Thymus (tissue), 14 donors: ENCODE data around the gene CNST. TPM values are rescaled to one million over a fixed set of nuclear protein-coding genes. Genes with fewer than 3 reads are reported as not detected.
A peak's percentile ranks its signal among the peaks of the same experiment; 100 is the strongest.

Experiments used
- DNase-seq, 9 donors: peaks; one replicate each; pipeline ENCODE4 v3.0.0-alpha.2; 2013; ENCODE audit warnings: low spot score in 9 of 9, low read depth in 6 of 9, missing footprints in 1 of 9
- H3K27ac ChIP-seq, 2 donors: one replicate each; pipeline ENCODE4 v1.5.1; 2013; ENCODE audit warnings: control low read depth in 1 of 2, low read depth in 1 of 2, low read length in 1 of 2, mild to moderate bottlenecking in 1 of 2, moderate library complexity in 1 of 2
- H3K27me3 ChIP-seq, 2 donors: one replicate each; pipeline ENCODE4 v1.5.1; 2013; ENCODE audit warnings: low read length in 1 of 2; ENCODE audit not compliant: control insufficient read depth in 2 of 2, insufficient read depth in 1 of 2
- H3K36me3 ChIP-seq, 2 donors: one replicate each; pipeline ENCODE4 v1.5.1; 2013; ENCODE audit warnings: low read length in 1 of 2, mild to moderate bottlenecking in 1 of 2, moderate library complexity in 1 of 2; ENCODE audit not compliant: control insufficient read depth in 2 of 2, insufficient read depth in 2 of 2
- H3K4me1 ChIP-seq, 2 donors: one replicate each; pipeline ENCODE4 v1.5.1; 2013; ENCODE audit warnings: low read length in 2 of 2; ENCODE audit not compliant: control insufficient read depth in 2 of 2, insufficient read depth in 2 of 2
- H3K4me3 ChIP-seq, 2 donors: one replicate each; pipeline ENCODE4 v1.5.1; 2013; ENCODE audit warnings: low read length in 2 of 2, control low read depth in 1 of 2, mild to moderate bottlenecking in 1 of 2
- H3K9me3 ChIP-seq, 2 donors: one replicate each; pipeline ENCODE4 v1.5.1; 2013; ENCODE audit warnings: low read length in 1 of 2, mild to moderate bottlenecking in 1 of 2; ENCODE audit not compliant: control insufficient read depth in 2 of 2, insufficient read depth in 1 of 2
- WGBS: extraction: QIAGEN DNeasy Blood & Tissue Kit; methylation state at CpG from one replicate; pipeline ENCODE4 v1.1.7; 2013; 5-methylcytosine and 5-hydroxymethylcytosine counted together
- long read RNA-seq, 10 donors: transcript quantifications; one replicate each; lab custom pipeline, GENCODE V29; 2026
- polyA plus RNA-seq: library from polyadenylated mRNA; stranded (reverse); fragments of 200-250 nt; gene quantifications from one replicate; pipeline ENCODE4 v1.2.3, GENCODE V29; 2013
- total RNA-seq: library from RNA; stranded (reverse); fragments of 120-200 nt; gene quantifications from one replicate; pipeline ENCODE4 v1.2.4, GENCODE V29; 2013
- donor health status: healthy.

The CNST gene, protein sequence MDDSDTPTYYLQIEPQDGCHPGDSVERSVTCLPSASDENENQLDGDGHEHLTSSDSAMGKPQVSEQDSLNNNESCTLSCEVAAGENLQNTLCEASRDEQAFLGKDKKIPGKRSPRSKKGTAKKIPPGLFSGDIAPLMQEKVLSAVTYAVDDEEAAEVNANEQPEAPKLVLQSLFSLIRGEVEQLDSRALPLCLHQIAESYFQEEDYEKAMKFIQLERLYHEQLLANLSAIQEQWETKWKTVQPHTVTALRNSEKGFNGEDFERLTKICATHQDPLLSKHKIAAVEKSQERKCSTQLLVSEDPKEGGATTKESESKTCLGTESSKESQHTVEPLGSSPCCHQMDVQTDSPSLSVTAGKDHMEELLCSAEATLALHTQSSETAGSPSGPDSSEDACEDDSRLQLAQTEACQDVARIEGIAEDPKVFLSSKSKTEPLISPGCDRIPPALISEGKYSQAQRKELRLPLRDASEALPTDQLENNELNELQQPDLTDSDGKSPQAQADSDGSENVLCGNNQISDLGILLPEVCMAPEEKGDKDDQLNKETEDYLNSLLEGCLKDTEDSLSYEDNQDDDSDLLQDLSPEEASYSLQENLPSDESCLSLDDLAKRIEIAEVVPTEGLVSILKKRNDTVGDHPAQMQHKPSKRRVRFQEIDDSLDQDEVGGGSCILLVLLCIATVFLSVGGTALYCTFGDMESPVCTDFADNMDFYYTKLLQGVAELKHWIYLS
- total RNA-seq (15.7 TPM), polyA plus RNA-seq (15.4 TPM)
- long read RNA-seq, donor 1, result 0 reads
- long read RNA-seq, donor 2, full-length matches to known transcripts, result 4 of 9 reads
- long read RNA-seq, donor 2, partial matches to known transcripts, result 5 of 9 reads
- long read RNA-seq, donor 2, other reads (novel, unspliced or antisense), result 0 of 9 reads
- long read RNA-seq, donor 3, partial matches to known transcripts, result 6 of 6 reads
- long read RNA-seq, donor 3, other reads (novel, unspliced or antisense), result 0 of 6 reads
- long read RNA-seq, donor 4, partial matches to known transcripts, result 8 of 8 reads
- long read RNA-seq, donor 4, other reads (novel, unspliced or antisense), result 0 of 8 reads
- long read RNA-seq, donor 5, result 0 reads
- long read RNA-seq, donor 6, full-length matches to known transcripts, result 3 of 8 reads
- long read RNA-seq, donor 6, partial matches to known transcripts, result 5 of 8 reads
- long read RNA-seq, donor 6, other reads (novel, unspliced or antisense), result 0 of 8 reads
- long read RNA-seq, donor 7, full-length matches to known transcripts, result 2 of 2 reads
- long read RNA-seq, donor 7, partial matches to known transcripts, result 0 of 2 reads
- long read RNA-seq, donor 7, other reads (novel, unspliced or antisense), result 0 of 2 reads
- long read RNA-seq, donor 8, result 0 reads
- long read RNA-seq, donor 9, full-length matches to known transcripts, result 2 of 10 reads
- long read RNA-seq, donor 9, partial matches to known transcripts, result 8 of 10 reads
- long read RNA-seq, donor 9, other reads (novel, unspliced or antisense), result 0 of 10 reads
- long read RNA-seq, donor 10, full-length matches to known transcripts, result 3 of 3 reads
- long read RNA-seq, donor 10, partial matches to known transcripts, result 0 of 3 reads
- long read RNA-seq, donor 10, other reads (novel, unspliced or antisense), result 0 of 3 reads

DNA sequence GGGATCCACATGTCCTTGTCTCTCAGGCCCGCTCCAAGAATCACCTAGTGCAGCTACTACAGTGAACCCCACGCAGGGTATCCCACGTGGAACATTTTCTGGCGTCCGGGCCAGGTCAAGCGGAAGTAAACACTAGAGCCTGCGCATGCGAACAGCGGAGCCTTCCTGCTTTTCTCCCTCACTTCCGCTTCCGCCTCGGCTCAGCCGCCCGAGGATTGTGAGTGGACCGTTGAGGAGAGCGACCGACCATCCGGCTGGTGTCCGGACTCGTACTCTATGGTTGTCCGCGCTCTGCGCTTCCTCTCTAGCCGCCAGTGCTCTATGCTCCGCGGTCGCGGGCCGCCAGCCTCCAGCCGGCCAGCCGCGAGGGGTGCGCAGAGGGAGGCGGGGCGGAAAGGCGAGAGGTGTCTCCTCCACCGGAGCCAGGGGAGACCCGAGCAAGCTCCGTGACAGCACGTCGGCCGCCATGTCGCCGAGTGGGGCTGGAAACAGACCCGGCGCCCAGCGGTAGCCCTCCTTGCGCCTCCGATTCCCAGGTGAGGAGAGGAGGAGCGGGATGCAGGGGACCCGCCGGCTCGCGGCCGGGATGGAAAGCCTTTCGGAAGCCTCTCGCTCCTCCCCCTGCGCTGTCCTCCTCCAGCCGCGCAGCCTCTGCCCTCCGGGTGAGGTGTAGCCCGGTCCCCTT lies at the start of gene CNST, which contains the start of gene TFB2M:
TSS of gene CNST (plus strand) at position 329 of the 685 bp plus-strand sequence. CDS start 25,107 bp downstream, outside the sequence.
TSS of gene TFB2M (minus strand) at position 134 of the 685 bp plus-strand sequence. CDS start at position 11, 123 bp downstream.
- Histone ChIP-seq H3K4me3 (peak within 1 kb of the TSS; percentile 79 to 86), H3K27ac (peak within 1 kb of the TSS; percentile 94), H3K36me3 (peaks cover 3 to 7% of the 10 kb centered on the region in 2 donors), H3K4me1 (peaks cover 15 to 27% of the 10 kb centered on the region in 2 donors), H3K27me3 (no peaks in the 10 kb centered on the region), H3K9me3 (no peaks in the 10 kb centered on the region)
- under 1% methylated on average over 62 of the region's 62 CpGs for whole genome bisulfite sequencing
- DNase-seq, result peak; percentile 81 to 96 (median 89)

DNA sequence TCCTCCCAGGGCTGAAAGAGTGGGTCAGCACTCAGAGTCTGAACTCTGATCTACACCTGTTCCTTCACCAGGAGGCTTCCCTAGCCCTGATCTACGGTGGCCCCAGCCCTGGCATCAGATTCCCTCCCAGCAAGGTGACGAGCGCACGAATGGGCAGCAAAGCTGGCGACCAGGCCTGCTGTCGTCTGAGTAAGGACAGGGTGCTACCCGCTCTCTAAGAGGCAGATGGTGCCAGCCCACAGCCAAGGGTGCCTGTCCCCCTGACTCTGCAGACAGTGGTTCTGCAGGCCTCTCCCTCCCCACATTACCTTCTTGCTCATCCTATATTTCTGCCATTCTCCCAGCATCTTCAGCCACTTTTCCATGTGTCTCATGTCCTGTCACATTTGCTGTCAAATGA lies 48.9 kb upstream of the CNST start:
- no peak for DNase-seq
- Histone ChIP-seq H3K27ac (no peak overlapping the region), H3K27me3 (no peaks in the 10 kb centered on the region), H3K9me3 (peaks cover 8 to 87% of the 10 kb centered on the region in 2 donors), H3K36me3 (no peaks in the 10 kb centered on the region), H3K4me3 (no peak overlapping the region), H3K4me1 (no peaks in the 10 kb centered on the region)
- 92% methylated on average over 7 of the region's 7 CpGs for WGBS

DNA sequence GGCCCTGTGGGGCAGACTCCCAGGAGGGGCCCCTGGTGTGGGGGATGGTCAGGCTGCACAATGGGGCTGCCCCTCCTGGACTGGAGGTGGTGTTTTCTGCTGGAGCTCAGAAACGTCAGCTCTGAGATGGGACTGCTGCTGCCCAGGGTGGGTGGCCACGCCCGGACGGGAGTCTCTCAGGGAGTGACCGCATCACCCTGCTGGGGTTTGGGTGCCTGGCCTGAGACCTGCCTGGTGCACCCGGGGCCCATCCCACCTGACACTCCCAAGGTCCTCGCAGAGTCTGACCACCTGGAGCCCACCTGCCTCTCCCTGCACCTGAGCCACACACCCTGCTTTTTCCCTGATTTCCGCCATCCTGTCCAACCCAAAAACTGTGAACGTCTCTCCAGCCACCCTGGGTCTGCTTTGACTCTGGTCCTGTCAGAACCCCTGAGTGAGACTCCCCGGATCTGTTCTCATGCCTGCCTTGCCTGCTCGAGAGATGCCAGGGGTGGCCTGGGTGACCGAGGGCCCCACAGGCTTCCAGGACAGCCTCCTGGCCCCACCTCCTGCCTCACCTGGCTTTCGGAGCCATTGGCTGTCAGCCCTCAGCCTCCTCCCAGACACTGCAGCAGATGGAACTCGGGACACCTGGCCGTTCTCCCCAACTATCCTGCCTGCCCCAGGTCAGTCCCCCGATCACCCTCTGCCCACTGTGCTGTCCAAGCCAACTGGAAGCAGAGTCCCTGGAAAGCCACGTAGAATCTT lies 47.6 kb upstream of the CNST start:
- Histone ChIP-seq H3K4me3 (no peak overlapping the region), H3K9me3 (peaks cover 8 to 78% of the 10 kb centered on the region in 2 donors), H3K27me3 (no peaks in the 10 kb centered on the region), H3K4me1 (no peaks in the 10 kb centered on the region), H3K36me3 (no peaks in the 10 kb centered on the region), H3K27ac (no peak overlapping the region)
- 95% methylated on average over 17 of the region's 17 CpGs for WGBS
- no peak for DNase-seq

DNA sequence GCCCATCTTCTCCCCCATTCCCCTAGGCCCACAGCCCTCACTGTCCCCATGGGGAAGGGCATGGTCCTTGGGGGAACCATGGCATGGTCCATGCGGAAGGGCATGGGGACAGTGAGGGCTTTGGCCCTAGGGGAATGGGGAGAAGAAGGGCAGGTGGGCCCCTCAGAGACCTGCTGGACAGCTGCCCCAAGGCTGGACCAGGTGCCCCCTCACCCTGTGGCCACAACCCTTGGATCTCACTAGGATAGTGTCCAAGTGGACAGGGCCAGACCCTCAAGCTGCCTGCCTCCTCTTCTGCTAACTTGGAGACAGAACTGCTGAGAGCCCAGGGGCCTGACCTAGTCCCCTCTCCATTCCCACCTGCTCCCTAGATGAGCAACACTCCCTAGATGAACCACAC lies 46.7 kb upstream of the CNST start:
- H3K36me3 ChIP-seq, result no peaks in the 10 kb centered on the region
- H3K4me3 ChIP-seq, result no peak overlapping the region
- WGBS, result 100% methylated on average over 1 of the region's 1 CpG
- H3K9me3 ChIP-seq, result peaks cover 8 to 69% of the 10 kb centered on the region in 2 donors
- no peak overlapping the region for H3K27ac ChIP-seq
- DNase-seq, result no peak
- H3K4me1 ChIP-seq, result no peaks in the 10 kb centered on the region
- no peaks in the 10 kb centered on the region for H3K27me3 ChIP-seq

DNA sequence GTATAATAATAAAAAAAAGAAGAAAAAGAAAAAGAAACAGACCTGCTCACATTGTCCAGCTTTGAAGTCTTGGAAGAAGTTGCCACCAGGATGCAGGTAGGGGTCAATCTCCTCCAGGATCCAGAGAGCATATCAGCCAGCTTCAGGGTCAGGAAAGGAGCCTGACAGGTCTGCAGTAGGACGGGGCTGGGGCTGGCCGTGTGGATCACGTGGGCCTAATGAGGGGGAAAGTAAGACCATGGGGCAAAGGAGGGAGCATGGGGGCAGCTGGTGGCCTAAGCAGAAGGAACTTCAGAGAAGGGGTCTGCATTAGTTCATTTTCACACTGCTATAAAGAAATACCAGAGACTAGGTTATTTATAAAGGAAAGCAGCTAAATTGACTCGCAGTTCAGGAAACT lies 39.9 kb upstream of the CNST start:
- Histone ChIP-seq H3K4me3 (no peak overlapping the region), H3K27me3 (no peaks in the 10 kb centered on the region), H3K27ac (no peak overlapping the region), H3K9me3 (peaks cover 0 to 37% of the 10 kb centered on the region in 2 donors), H3K4me1 (no peaks in the 10 kb centered on the region), H3K36me3 (no peaks in the 10 kb centered on the region)
- no peak for DNase-seq
- WGBS, result 96% methylated on average over 4 of the region's 4 CpGs

DNA sequence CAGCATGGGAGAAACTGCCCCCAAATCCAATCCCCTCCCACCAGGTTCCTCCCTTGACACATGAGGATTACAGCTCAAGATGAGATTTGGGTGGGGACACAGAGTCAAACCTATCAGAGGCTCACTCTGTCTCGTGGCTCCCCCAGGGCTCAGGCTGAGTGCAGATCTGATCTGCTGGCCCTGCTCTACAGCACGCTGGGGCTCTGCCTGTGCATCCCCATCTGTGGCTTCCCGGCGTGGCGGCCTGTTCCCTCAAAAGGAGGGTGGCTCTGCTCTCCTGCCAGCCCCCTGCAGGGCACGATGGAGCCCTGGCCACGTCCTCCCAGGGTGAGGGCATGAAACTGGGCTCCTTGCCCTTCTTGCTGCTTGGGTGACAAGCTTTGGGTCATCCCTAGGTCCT lies 39.3 kb upstream of the CNST start:
- Histone ChIP-seq H3K9me3 (peaks cover 0 to 33% of the 10 kb centered on the region in 2 donors), H3K27ac (no peak overlapping the region), H3K27me3 (no peaks in the 10 kb centered on the region), H3K4me3 (no peak overlapping the region), H3K36me3 (no peaks in the 10 kb centered on the region), H3K4me1 (no peaks in the 10 kb centered on the region)
- WGBS, result 92% methylated on average over 7 of the region's 7 CpGs
- DNase-seq, result no peak

DNA sequence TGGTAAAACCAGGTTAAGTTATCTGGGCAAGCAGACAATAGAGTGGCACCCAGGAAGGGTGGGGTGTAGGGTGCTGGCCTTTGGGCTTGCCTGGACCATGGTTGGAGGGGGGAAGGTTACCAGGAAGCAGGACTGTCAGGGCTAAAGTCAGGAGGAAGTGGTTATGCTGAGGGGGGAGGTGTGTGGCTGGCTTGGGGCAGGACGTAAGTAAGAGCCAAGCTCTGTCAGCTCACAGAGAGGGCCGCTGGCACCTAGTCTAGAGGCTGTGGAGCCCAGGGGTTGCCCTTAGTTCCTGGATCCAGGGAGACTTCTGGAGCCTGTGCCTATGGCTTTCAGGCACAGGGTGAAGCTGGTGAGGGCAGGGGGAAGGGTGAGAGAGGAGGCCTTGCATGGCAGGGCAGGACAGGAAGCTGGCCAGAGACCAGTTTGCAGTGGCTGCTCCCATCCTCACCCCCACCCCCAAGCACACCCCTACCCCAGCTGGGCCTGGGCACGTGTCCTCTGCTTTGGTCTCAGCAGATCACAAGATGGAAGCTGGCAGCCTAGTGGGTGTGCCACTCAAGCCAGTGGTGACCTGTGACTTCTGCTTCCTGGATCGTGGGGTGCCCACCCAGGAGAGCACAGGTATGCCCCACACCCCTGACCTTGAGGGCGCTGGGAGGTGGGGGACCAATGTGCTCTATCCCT lies 38.7 kb upstream of the CNST start:
- DNase-seq, result no peak
- no peak overlapping the region for H3K27ac ChIP-seq
- H3K4me3 ChIP-seq, result no peak overlapping the region
- no peaks in the 10 kb centered on the region for H3K27me3 ChIP-seq
- H3K36me3 ChIP-seq, result no peaks in the 10 kb centered on the region
- peaks cover 0 to 27% of the 10 kb centered on the region in 2 donors for H3K9me3 ChIP-seq
- H3K4me1 ChIP-seq, result no peaks in the 10 kb centered on the region
- WGBS, result 62% methylated on average over 5 of the region's 5 CpGs
